ENCODE data around the gene B4GAT1.
"Not testable (repeated sequence)": the region's sequence is repeated elsewhere in the genome, so short reads cannot be mapped to it uniquely, and the experiment has no call there.

The B4GAT1 gene

DNA sequence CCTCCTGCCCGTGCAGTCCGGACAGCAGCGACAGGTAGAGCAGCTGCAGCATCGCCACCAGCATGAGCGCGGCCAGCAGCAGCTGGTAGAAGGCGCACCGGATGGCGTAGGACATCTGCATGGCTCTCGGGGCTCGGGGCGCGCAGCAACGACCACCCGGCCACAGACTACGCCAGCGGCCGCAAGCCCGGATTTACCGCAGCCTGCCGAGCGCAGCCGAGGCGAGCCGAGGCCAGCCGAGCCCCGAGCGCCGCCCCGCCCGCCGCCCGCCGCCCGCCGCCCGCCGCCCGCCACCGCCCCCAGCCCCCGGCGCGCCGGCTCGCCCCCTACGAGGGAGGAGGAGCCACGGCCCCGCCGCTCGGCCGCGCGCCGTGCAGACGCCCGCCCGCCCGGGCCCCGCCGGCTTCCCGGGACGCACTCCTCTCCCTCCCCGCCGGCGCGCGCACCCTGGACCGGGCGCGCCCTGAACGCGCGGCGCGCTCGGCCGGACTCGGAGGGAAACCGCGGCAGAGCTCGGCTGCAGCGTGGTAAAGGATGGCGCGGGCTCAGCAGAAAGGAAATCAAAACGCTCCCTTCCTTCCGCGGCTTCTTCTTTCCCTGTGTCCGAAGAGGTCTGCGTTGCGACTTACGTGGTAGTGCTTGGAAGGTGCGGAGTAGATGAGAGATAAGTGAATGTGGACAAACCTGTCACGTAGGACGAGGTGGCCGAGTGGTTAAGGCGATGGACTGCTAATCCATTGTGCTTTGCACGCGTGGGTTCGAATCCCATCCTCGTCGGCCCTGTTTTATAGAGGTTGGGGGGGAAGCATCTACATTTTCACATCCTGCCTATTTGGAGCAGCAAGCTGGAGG is at the start of gene B4GAT1:
Gene B4GAT1, minus strand, starts transcription at position 205 of the 852 bp plus-strand sequence. Its CDS starts 84 bp downstream, at position 121.
- peak; percentile 76 to 82 for DNase-seq

- no peak for DNase-seq
Measured at GRCh38 chr11:66393954-66394353, 46.5 kb upstream of the B4GAT1 start.

- no peak for DNase-seq
Measured at GRCh38 chr11:66391322-66391721, 43.9 kb upstream of the B4GAT1 start.

GRCh38 chr11:66388780-66389386 is 41.5 kb upstream of the B4GAT1 start:
- DNase-seq, result peak; percentile 55 to 82

DNA sequence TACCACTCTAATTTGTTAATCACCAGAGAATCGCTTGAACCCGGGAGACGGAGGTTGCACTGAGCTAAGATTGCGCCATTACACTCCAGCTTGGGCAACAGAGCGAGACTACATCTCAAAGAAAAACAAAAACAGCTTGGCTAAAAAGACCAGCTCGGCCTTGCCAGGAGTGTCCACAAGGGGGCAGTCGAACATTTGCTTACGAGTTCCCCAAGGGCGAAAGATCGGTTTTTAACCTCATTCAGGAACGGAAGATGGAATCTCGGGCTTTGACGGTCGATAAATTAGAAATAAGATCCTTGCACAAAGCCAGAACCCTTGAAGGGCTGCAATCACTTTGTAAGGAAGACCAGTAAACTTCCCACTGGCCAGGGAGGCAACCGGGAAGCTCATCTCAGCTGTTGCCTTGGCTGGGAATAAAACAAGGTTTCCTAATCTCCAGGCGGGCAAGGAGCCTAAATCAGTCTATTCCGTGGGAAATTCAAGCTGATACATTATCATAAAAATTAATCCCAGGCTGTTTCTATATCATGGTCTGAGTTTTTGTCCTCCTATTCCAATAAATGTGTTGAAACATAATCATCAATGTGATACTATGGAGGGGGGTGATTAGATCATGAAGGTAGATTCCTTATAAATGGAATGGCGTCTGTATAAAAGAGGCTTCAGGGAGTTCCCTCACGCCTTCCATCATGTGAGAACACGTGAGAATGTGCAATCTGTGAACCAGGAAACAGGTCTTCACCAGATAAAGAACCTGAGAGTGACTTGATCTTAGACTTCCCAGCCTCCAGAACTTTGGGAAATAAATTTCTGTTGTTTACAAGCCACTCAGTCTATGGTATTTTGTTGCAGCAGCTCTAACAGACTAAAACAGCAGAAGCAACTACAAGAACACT is 39.0 kb upstream of the B4GAT1 start:
- DNase-seq, result peak; percentile 91 to 95

- DNase-seq, result not testable (repeated sequence)
Measured at GRCh38 chr11:66384316-66384715, 36.9 kb upstream of the B4GAT1 start.

GRCh38 chr11:66380264-66380663 is 32.8 kb upstream of the B4GAT1 start:
- DNase-seq, result not testable (repeated sequence)

DNA sequence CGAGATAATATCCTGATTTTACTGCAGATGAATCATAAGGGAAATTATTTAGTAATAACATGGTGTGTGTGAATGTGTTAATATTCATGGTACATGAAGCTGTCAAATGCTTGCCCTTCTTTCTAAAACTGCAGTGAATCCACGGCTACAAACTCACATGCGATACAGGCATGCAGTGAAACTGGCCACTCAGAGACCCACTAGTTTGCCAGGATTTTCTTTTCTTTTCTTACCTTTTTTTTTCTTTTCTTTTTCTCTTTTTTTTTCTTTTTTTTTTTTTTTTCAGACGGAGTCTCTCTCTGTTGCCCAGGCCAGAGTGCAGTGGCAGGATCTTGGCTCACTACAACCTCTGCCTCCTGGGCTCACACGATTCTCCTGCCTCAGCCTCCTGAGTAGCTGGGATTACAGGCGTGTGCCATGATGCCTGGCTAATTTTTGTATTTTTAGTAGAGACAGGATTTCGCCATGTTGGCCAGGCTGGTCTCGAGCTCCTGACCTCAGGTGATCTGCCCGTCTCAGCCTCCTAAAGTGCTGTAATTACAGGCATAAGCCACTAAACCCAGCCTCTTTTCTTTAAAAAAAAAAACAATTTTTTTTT is 26.4 kb upstream of the B4GAT1 start:
- DNase-seq, result not testable (repeated sequence)

- DNase-seq, result no peak
Measured at GRCh38 chr11:66373265-66373664, 25.8 kb upstream of the B4GAT1 start.

DNA sequence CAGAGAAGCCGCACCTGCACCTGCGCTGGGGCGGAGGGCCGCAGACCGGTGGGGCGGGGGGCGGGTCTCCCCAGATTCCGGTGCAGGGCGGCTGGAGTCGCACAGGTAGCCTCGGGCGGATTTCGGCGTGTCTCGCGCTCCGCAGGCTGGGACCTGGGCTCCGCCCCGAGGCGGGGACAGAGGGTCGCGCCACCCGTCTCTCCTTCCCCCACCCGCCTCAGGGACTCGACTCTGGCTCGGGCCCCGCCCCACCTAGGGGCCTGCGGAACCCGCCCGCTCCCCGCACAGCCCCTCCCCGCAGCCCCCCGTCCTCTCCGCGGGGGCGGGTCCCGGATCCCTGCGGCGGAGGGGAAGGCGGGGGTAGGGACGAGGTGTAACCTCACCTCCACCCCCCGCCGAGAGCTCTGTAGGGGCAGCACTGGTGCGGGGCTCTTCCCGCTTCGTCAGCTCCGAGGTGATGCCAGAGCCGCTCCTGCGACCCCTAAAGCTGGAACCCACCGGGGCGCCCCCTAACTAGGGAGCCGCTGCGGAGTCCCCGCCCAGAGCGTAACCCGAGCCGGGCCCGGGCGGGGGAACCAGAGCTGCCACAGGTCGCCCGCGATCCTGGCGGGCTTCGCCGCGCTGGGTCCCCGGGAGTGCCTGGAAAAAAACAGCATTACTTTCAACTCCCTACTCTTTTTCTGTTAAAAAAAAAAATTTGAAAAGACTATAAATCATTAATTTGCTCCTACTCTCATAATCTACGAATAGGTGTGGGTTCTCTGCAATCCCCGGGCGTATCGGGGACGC is 24.4 kb upstream of the B4GAT1 start, which contains the start of gene SLC29A2:
Gene SLC29A2, minus strand, starts transcription at position 134 of the 789 bp plus-strand sequence. CDS start 169 bp downstream, outside the sequence.
- peak in 1 of 2 experiments; percentile 88 for DNase-seq

DNA sequence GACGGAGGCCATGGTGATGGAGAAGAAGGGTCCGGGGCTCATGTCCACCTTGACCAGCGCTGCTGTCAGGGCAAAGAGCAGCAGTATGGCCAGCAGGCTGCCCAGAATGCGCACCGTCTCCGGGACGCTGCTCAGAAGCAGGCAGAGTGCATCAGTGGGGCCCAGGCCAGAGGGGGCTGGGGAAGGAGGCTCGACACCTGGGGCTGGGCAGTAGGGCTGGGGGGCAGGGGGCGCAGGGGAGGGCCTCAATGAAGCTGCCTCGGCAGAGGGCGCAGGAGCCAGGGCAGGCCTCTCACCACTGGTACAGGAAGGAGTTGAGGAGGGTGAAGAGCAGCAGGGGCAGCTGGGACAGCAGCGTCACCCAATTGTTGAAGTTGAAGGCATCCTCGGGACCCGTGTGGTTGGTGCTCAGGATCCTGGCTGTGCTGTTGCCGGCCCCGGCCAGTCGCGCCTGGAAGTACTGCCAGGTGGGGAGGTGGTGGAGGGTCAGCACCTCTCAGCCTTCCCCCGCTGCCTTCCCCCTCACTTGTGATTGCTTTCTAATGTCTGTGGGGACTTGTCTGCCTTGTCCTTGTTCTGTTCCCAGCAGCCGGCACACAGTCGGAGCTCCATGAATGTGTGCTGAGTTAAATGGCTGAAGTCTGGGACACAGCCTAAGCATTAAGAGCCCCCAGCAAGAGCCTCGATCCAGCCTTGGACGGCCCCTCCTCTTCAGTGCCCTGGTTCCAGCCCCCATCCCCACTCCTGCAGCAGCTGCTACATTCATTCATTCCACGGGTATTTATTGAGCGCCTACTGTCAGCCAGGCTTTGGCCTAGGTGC is 21.9 kb upstream of the B4GAT1 start:
- no peak for DNase-seq

GRCh38 chr11:66368484-66368883 is 21.1 kb upstream of the B4GAT1 start:
- no peak for DNase-seq

GRCh38 chr11:66367561-66368312 is 20.3 kb upstream of the B4GAT1 start:
- DNase-seq, result no peak

DNA sequence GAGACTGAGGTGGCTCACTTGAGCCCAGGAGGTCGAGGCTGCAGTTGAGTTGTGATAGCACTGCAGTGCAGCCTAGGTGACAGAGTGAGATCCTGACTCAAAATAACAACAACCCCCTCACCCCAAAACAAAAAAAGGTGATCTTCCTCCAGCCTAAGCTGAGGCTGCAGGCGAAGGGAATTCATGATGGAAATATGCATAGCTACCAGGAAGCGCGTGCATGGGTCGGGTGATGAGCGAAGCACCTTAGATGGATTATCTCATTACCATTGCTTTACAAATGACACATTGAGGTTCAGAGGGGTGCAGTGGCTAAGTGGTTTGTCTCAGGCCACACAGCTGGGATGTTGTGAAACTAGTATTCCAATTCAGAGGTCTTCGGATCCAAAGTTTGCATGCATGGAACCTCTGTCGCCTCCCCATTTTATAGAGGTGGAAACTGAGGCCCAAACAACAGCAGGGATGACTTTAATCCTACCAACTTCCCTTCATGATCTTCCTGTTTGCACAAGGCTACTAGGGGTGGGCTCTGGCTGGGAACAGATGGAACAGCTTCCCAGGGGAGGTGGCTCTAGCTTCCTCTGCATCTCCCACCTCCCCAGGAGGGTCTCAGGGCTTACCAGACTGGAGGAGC is 19.5 kb upstream of the B4GAT1 start:
- no peak for DNase-seq

GRCh38 chr11:66365711-66366619 is 18.5 kb upstream of the B4GAT1 start:
- DNase-seq, result no peak

DNA sequence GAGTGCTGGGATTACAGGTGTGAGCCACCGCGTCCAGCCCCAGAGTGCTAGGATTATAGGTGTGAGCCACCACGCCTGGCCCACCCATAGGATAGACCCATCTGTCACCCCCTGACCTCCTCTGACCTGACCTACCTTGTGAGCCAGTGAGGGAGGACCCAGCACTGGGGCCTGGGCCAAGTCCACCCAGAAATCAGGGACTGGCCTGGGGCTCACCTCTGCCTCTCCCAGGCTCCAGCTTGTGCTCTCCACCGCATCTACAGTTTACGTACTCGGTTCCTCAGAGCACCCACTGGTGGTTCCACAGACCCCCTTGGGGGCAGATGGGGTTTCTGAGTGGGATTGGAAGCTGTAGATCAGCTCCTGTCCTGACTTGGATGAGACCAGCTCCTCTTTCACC is 17.7 kb upstream of the B4GAT1 start:
- DNase-seq, result no peak

DNA sequence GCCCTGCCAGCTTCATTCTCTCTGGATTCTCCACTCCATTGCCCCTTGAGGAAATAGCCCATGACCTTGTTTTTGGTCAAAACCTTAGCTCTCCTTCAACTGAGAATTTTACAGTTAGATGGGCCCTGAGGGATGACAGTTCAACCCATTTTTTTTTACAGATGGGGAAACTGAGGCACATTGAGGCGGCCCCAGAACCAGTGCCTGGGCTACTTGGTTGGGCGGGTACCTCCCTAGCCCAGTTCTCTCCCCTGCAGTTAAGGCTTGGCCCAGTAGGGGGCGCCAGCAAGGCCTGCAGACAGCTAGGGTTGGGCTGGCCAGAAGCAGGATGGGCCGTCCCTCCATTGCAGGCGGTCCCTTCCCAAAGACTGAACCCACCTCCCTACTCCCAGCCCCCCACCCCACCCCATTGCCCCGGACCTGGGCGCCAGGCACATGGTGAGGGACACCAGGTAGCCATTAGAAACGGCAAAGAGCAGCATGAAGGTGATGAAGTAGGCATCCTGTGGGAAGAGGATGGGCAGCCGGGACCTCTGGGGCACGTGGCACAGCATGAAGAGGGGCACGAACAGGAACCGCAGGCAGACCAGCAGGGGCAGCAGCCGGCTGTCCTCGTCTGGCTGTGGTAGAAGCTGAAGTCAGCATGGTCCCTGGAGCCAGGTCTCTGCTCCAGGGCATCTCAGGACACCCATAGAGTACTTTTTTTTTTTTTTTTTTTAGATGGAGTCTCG is 16.5 kb upstream of the B4GAT1 start:
- peak in 1 of 2 experiments; percentile 60 for DNase-seq

DNA sequence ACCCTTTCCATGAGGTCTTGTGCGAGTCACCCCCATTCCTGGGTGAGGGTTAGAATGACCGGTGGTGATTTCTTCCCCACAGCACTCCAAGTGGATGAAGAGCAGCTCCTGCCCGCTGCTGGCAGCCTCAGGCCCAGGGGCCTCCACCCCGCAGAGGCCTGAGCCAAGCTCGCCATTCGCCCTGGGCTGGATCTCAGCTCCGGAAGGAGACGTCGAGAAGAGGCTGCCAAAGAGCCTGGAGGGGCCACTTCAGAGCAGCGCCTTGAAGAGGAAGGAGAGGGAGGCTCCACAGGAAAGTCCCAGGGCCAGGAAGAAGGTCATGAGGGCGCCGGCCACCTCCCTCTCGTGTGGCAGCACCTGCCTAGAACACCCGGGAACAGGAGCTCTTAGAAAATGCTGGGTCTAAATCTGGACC is 15.8 kb upstream of the B4GAT1 start:
- DNase-seq, result no peak
